ENCODE measurements around the gene DNAJA3.

DNAJA3 gene

GRCh38 chr16:4425378-4426020, at the start of gene DNAJA3:
DNAJA3 (plus strand) TSS chr16:4425868; CDS start chr16:4425882, 14 bp downstream.
- DNase-seq: peak; percentile 97 to 99
- TF ChIP-seq POLR2A (IDR thresholded peaks at IDR 0.05; ENCODE audit: low read length) (peak; percentile 95), GATA1 (IDR thresholded peaks at IDR 0.05; ENCODE audit: low read depth, low read length) (no peak)

- TF ChIP-seq POLR2A (IDR thresholded peaks at IDR 0.05; ENCODE audit: low read length) (no peak), GATA1 (IDR thresholded peaks at IDR 0.05; ENCODE audit: low read depth, low read length) (no peak)
- DNase-seq: no peak
Measured at GRCh38 chr16:4376126-4376892, 49.4 kb upstream of the DNAJA3 start.

- no peak for DNase-seq
- TF ChIP-seq GATA1 (IDR thresholded peaks at IDR 0.05; ENCODE audit: low read depth, low read length) (no peak), POLR2A (IDR thresholded peaks at IDR 0.05; ENCODE audit: low read length) (no peak)
Measured at GRCh38 chr16:4376893-4377572, 48.6 kb upstream of the DNAJA3 start.

- DNase-seq: no peak
- TF ChIP-seq POLR2A (IDR thresholded peaks at IDR 0.05; ENCODE audit: low read length) (no peak), GATA1 (IDR thresholded peaks at IDR 0.05; ENCODE audit: low read depth, low read length) (no peak)
Measured at GRCh38 chr16:4377573-4378154, 48.0 kb upstream of the DNAJA3 start.

GRCh38 chr16:4378161-4378666, 47.5 kb upstream of the DNAJA3 start:
- no peak for DNase-seq
- TF ChIP-seq GATA1 (IDR thresholded peaks at IDR 0.05; ENCODE audit: low read depth, low read length) (no peak), POLR2A (IDR thresholded peaks at IDR 0.05; ENCODE audit: low read length) (no peak)

GRCh38 chr16:4378999-4379690, 46.5 kb upstream of the DNAJA3 start:
- no peak for DNase-seq
- TF ChIP-seq POLR2A (IDR thresholded peaks at IDR 0.05; ENCODE audit: low read length) (no peak), GATA1 (IDR thresholded peaks at IDR 0.05; ENCODE audit: low read depth, low read length) (no peak)

- no peak for TF ChIP-seq GATA1 (IDR thresholded peaks at IDR 0.05; ENCODE audit: low read depth, low read length)
- no peak for TF ChIP-seq POLR2A (IDR thresholded peaks at IDR 0.05; ENCODE audit: low read length)
- DNase-seq: no peak
Measured at GRCh38 chr16:4380119-4381063, 45.3 kb upstream of the DNAJA3 start.

GRCh38 chr16:4381072-4381934, 44.4 kb upstream of the DNAJA3 start:
- TF ChIP-seq GATA1 (IDR thresholded peaks at IDR 0.05; ENCODE audit: low read depth, low read length) (no peak), POLR2A (IDR thresholded peaks at IDR 0.05; ENCODE audit: low read length) (no peak)
- DNase-seq: no peak

GRCh38 chr16:4381935-4382794, 43.5 kb upstream of the DNAJA3 start:
- TF ChIP-seq POLR2A (IDR thresholded peaks at IDR 0.05; ENCODE audit: low read length) (no peak), GATA1 (IDR thresholded peaks at IDR 0.05; ENCODE audit: low read depth, low read length) (no peak)
- DNase-seq: no peak

GRCh38 chr16:4382795-4383357, 42.8 kb upstream of the DNAJA3 start:
- DNase-seq: no peak
- no peak for TF ChIP-seq POLR2A (IDR thresholded peaks at IDR 0.05; ENCODE audit: low read length)
- no peak for TF ChIP-seq GATA1 (IDR thresholded peaks at IDR 0.05; ENCODE audit: low read depth, low read length)

Measured in erythroblast (primary cell).